HepG2 (cell line): ENCODE data around the gene NTM.

ENCODE experiments used
- CREM ChIP-seq, 2 experiments: sonication (generic) in 1 of 2; formaldehyde crosslinking in 1 of 2; IDR thresholded peaks; 2 replicates each; pipeline versions ENCODE4 v1.4.0 to v1.6.1; 2016 to 2020; ENCODE audit warnings: antibody characterized with exemption in 1 of 2, mild to moderate bottlenecking in 1 of 2, missing genetic modification reagents in 1 of 2
- EP300 ChIP-seq, 3 experiments: sonication (generic) in 1 of 3; formaldehyde crosslinking in 1 of 3; IDR thresholded peaks; 2 replicates each; pipeline versions ENCODE4 v1.5.1 to v1.6.1; 2011 to 2020; ENCODE audit warnings: low read depth in 2 of 3, low read length in 2 of 3, borderline replicate concordance in 1 of 3, improper control_type of control experiment in 1 of 3, mild to moderate bottlenecking in 1 of 3, missing genetic modification reagents in 1 of 3, moderate library complexity in 1 of 3
- TF ChIP-seq, protein P1 (sequence below), 2 experiments: IDR thresholded peaks; 2 replicates each; pipeline ENCODE4 v1.6.1; 2011 to 2012; ENCODE audit warnings: low read length in 2 of 2, borderline replicate concordance in 1 of 2, low read depth in 1 of 2, mild to moderate bottlenecking in 1 of 2, moderate library complexity in 1 of 2
- TF ChIP-seq, protein P2 (sequence below): sonication (generic); formaldehyde crosslinking; IDR thresholded peaks from 2 replicates; pipeline ENCODE4 v1.5.0; 2020; ENCODE audit warnings: mild to moderate bottlenecking, missing genetic modification reagents, moderate library complexity
- TF ChIP-seq, protein P3 (sequence below): sonication (generic); formaldehyde crosslinking; IDR thresholded peaks from 2 replicates; pipeline ENCODE4 v1.4.0; 2020; ENCODE audit warnings: missing genetic modification reagents

DNA sequence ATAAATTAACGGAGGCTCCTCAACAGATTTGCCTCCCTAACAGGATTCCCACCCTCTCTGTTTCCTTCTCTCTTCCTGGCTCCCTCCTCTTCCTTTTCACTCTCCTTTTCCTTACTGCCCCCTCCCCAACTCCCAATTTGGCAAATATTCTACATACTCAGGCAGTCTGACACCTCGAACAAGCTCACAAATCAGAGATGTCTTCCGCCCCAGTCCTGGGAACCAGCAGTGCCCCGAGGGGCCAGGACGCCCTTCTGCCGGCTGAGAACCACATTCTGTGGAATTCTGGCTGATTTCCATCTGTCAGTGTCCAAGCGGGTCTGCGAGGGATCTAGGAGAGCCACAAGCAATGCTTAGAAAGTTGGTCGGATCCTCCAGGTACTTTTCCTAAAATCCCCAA lies 94.0 kb downstream of the NTM start:
- TF ChIP-seq EP300 (IDR thresholded peaks at IDR 0.05; ENCODE audit: low read depth in 2 of 2, low read length in 2 of 2) (no peak), EP300 (CRISPR knock-in tag; IDR thresholded peaks at IDR 0.05; ENCODE audit: borderline replicate concordance) (no peak), CREM (IDR thresholded peaks at IDR 0.05) (no peak), CREM (CRISPR knock-in tag; IDR thresholded peaks at IDR 0.05) (no peak)
- TF ChIP-seq, protein P1, sequence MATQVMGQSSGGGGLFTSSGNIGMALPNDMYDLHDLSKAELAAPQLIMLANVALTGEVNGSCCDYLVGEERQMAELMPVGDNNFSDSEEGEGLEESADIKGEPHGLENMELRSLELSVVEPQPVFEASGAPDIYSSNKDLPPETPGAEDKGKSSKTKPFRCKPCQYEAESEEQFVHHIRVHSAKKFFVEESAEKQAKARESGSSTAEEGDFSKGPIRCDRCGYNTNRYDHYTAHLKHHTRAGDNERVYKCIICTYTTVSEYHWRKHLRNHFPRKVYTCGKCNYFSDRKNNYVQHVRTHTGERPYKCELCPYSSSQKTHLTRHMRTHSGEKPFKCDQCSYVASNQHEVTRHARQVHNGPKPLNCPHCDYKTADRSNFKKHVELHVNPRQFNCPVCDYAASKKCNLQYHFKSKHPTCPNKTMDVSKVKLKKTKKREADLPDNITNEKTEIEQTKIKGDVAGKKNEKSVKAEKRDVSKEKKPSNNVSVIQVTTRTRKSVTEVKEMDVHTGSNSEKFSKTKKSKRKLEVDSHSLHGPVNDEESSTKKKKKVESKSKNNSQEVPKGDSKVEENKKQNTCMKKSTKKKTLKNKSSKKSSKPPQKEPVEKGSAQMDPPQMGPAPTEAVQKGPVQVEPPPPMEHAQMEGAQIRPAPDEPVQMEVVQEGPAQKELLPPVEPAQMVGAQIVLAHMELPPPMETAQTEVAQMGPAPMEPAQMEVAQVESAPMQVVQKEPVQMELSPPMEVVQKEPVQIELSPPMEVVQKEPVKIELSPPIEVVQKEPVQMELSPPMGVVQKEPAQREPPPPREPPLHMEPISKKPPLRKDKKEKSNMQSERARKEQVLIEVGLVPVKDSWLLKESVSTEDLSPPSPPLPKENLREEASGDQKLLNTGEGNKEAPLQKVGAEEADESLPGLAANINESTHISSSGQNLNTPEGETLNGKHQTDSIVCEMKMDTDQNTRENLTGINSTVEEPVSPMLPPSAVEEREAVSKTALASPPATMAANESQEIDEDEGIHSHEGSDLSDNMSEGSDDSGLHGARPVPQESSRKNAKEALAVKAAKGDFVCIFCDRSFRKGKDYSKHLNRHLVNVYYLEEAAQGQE (IDR thresholded peaks at IDR 0.05; ENCODE audit: borderline replicate concordance in 1 of 2, low read depth in 1 of 2, low read length in 2 of 2), result no peak
- TF ChIP-seq, protein P2, sequence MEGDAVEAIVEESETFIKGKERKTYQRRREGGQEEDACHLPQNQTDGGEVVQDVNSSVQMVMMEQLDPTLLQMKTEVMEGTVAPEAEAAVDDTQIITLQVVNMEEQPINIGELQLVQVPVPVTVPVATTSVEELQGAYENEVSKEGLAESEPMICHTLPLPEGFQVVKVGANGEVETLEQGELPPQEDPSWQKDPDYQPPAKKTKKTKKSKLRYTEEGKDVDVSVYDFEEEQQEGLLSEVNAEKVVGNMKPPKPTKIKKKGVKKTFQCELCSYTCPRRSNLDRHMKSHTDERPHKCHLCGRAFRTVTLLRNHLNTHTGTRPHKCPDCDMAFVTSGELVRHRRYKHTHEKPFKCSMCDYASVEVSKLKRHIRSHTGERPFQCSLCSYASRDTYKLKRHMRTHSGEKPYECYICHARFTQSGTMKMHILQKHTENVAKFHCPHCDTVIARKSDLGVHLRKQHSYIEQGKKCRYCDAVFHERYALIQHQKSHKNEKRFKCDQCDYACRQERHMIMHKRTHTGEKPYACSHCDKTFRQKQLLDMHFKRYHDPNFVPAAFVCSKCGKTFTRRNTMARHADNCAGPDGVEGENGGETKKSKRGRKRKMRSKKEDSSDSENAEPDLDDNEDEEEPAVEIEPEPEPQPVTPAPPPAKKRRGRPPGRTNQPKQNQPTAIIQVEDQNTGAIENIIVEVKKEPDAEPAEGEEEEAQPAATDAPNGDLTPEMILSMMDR (CRISPR knock-in tag), result no peak
- TF ChIP-seq, protein P3, sequence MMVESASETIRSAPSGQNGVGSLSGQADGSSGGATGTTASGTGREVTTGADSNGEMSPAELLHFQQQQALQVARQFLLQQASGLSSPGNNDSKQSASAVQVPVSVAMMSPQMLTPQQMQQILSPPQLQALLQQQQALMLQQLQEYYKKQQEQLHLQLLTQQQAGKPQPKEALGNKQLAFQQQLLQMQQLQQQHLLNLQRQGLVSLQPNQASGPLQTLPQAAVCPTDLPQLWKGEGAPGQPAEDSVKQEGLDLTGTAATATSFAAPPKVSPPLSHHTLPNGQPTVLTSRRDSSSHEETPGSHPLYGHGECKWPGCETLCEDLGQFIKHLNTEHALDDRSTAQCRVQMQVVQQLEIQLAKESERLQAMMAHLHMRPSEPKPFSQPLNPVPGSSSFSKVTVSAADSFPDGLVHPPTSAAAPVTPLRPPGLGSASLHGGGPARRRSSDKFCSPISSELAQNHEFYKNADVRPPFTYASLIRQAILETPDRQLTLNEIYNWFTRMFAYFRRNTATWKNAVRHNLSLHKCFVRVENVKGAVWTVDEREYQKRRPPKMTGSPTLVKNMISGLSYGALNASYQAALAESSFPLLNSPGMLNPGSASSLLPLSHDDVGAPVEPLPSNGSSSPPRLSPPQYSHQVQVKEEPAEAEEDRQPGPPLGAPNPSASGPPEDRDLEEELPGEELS (CRISPR knock-in tag), result no peak
